Pancreas (tissue), 10 donors: Measurements from ENCODE around the gene ALK. TPM values are rescaled to one million over a fixed set of nuclear protein-coding genes. Genes with fewer than 3 reads are reported as not detected.

ENCODE experiments used
- ATAC-seq, 4 donors: fragments of 200-7000 bp; cut with Tn5 transposase; one replicate each; pipeline versions ENCODE4 v1.8.0 to v1.9.1; 2020; ENCODE audit warnings: mild to moderate bottlenecking in 4 of 4, moderate library complexity in 4 of 4
- DNase-seq, 6 donors: peaks; one replicate each; pipeline ENCODE4 v3.0.0-alpha.2; 2020
- FAIRE-seq: peaks from 2 replicates; lab custom pipeline; 2012; peaks lifted over from hg19 to GRCh38; lab: Jason Lieb, UNC
- H3K27ac ChIP-seq, 4 donors: fragments of 200-600 bp; sonication (generic); 1 replicate in 3 of 4; 2 replicates in 1 of 4; pipeline versions ENCODE4 v1.5.0 to v1.8.0; 2020
- H3K27me3 ChIP-seq, 4 donors: fragments of 200-600 bp; one replicate each; pipeline ENCODE4 v1.8.0; 2021
- H3K36me3 ChIP-seq, 3 donors: fragments of 200-600 bp; sonication (generic) in 1 of 3; one replicate each; pipeline versions ENCODE4 v1.5.0 to v1.8.0; 2020 to 2021
- H3K4me1 ChIP-seq, 3 donors: fragments of 200-600 bp; one replicate each; pipeline ENCODE4 v1.8.0; 2021
- H3K4me3 ChIP-seq, 4 donors: fragments of 200-600 bp; sonication (generic) in 2 of 4; one replicate each; pipeline versions ENCODE4 v1.5.0 to v1.8.0; 2020 to 2021
- H3K9me3 ChIP-seq, 4 donors: fragments of 200-600 bp; one replicate each; pipeline ENCODE4 v1.8.0; 2021
- CTCF ChIP-seq, 4 donors: fragments of 200-600 bp; sonication (generic) in 3 of 4; IDR thresholded peaks; one replicate each; pipeline versions ENCODE4 v1.5.0 to v1.8.0; 2021; ENCODE audit warnings: antibody characterized with exemption in 4 of 4
- WGBS, 2 donors: extraction: QIAGEN DNeasy Blood & Tissue Kit; methylation state at CpG; one replicate each; pipeline ENCODE4 v1.1.7; 2013; 5-methylcytosine and 5-hydroxymethylcytosine counted together
- intact Hi-C, 3 donors: fragments of 100-400 bp; cut with DNase I; formaldehyde crosslinking; loops; one replicate each; pipeline versions ENCODE4 v1.11.1 to v1.14.2; 2022
- polyA plus RNA-seq, 2 donors: library from polyadenylated mRNA; stranded (reverse); fragments of 200-250 nt; gene quantifications; one replicate each; pipeline ENCODE4 v1.2.3, GENCODE V29; 2013
- total RNA-seq, 6 donors: library from RNA; stranded (reverse); fragmentation: NEBNext Ultra II Directional in 4 of 6; extraction: Animal tissue kit (Norgen Biotek cat#: 25700) in 4 of 6; gene quantifications; one replicate each; pipeline versions ENCODE4 v1.2.1 to v1.2.4, GENCODE V29; 2021 to 2023
- donor health status: healthy with polysubstance abuse.
- donor health status: DM: no; HTN: no; CAD: no; lungs with moderate emphysema.
- donor health status: DM: no; HTN: no; CAD: no.
- donor health status: control.
- donor health status: control.
- donor health status: Bipolar disorder and iron deficiency.
- donor health status: DM: yes; HTN: yes; CAD: no.
- donor health status: DM: no; HTN: no; CAD: no.
- donor health status: DM: no; HTN: no; CAD: no.
- donor health status: DM: yes; HTN: yes; CAD: no.

The ALK gene
- total and polyA plus RNA-seq, 8 donors, result 0.05 to 0.17 (median 0.09) TPM; not detected in 2

DNA sequence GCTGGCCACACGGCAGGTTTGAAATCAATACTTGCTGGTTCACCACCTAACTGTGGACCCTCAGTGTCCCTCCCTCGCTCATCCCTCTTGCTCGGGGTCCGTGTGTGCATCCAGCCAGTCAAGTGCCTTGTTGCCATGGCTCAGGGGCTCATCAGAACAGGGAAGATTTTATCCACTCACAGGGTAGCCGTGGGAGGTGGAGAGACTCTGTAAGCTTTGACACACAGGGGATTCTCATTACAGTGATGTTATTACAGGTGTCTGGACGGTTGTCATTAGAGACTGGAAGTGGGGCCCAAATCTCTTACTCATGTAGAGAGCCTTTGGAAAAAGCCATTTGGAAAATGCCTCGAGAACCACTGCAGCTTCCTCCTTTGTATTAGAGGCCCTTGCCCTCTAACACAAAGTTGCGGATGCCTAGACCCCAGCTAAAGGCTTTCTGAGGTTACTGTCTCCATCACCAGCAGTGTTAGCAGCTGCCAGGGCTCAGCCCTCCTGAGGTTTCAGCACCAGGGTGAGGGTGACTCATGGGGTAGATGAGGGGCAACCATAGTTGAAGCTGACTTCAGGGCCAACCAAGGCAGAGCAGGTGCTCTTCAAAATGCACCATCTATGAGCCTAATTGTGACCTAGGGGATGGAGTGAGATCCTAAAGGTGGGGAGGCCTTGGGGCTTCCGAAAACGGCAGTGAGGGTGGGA is 610.6 kb downstream of the ALK start:
- intact Hi-C loops, result no loop called here
- ATAC-seq (no peak), FAIRE-seq (no peak), DNase-seq (no peak)
- WGBS, 2 donors, result 89 to 96% methylated on average over 10 of the region's 10 CpGs
- H3K27me3 ChIP-seq, result no peaks in the 10 kb centered on the region
- H3K4me1 ChIP-seq, result peaks cover 6 to 17% (median 16%) of the 10 kb centered on the region in 3 donors
- H3K4me3 ChIP-seq, result no peak overlapping the region
- no peaks in the 10 kb centered on the region for H3K9me3 ChIP-seq
- no peaks in the 10 kb centered on the region for H3K36me3 ChIP-seq
- no peak for TF ChIP-seq CTCF (IDR thresholded peaks at IDR 0.05)
- no peak overlapping the region for H3K27ac ChIP-seq

DNA sequence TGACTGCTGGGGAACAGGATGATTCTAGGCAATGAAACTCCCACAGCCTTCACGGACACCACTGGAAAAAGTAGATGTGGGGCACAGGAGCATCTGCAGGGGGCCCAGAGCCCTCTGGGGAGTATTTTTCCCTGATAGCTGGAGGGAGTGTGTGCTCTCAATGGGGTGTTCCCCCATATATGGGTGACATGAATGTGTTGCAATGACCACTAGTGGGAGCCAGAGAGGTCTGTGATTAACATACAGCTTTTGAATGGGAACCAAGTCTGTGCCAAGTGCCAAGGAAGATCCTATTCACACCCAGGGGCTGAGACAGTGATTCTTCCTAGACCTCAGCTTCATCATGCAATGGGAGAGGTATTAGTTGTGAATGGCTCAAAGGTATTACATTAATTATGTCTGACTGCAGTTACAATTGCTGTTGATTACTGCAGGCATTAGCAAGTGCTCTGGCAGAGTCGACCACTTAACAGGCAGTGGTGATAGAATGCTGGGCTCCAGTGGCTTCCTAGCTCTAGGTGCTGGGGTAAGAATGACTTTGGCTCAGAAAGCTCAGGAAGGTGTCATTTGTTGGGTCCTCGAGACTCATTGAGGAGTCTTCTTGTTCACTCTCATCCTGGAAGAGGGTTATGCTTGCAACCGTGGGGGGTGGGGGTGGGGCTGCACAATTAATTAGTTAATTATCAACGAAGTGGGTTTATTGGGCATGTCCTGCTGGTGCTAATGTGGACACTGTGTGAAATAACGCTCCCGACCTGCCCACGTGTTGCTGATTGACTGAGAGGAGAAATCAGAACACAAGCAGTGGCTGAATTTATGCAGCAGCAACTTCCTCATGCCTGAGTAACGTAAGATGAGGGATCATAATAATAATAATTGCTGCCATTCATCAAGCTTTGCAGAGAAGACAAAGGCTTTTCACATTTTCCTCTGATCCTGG is 612.0 kb downstream of the ALK start:
- ATAC-seq (peak; percentile 72 to 89 (median 85)), DNase-seq (peak in 4 of 6 donors; percentile 39 to 68 (median 54)), FAIRE-seq (no peak)
- Histone ChIP-seq H3K9me3 (no peaks in the 10 kb centered on the region), H3K27ac (peak overlapping the region in 3 of 4 donors; percentile 6 to 63 (median 14)), H3K27me3 (no peaks in the 10 kb centered on the region), H3K4me1 (peaks cover 6 to 17% (median 16%) of the 10 kb centered on the region in 3 donors), H3K4me3 (no peak overlapping the region), H3K36me3 (no peaks in the 10 kb centered on the region)
- peak; percentile 28 to 64 (median 46) for TF ChIP-seq CTCF (IDR thresholded peaks at IDR 0.05)
- intact Hi-C loops, result loop anchor here in 1 of 3 donors (10.0 kb wide), 1 partner anchor 535 kb away; no protein-coding TSS in a partner anchor
- WGBS, 2 donors, result 24 to 25% methylated on average over 9 of the region's 9 CpGs

DNA sequence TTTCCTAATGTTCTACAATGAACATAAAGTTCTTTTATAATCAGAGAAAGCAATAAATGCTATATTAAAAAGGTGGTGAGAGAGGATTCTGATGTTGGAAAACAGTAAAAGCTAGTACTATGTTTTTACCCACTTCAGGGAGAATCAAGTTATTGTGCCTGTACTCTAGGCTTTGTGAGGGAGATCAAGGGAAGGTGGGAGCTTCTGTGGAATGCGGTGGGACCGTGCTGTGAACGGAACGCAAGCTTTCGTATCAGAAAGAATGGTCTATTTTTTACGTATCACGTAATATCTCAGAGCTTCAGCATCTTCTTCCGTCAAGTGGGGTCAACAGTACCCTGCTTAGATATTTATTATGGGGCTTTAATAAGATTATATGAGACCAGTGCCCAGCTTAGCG is 613.0 kb downstream of the ALK start:
- WGBS, 2 donors, result 83 to 84% methylated on average over 9 of the region's 9 CpGs
- FAIRE-seq (no peak), DNase-seq (no peak), ATAC-seq (no peak)
- no peaks in the 10 kb centered on the region for H3K27me3 ChIP-seq
- no peak overlapping the region for H3K27ac ChIP-seq
- no peak overlapping the region for H3K4me3 ChIP-seq
- TF ChIP-seq CTCF (IDR thresholded peaks at IDR 0.05), result no peak
- no peaks in the 10 kb centered on the region for H3K9me3 ChIP-seq
- intact Hi-C loops, result loop anchor here in 1 of 3 donors (10.0 kb wide), 1 partner anchor 536 kb away; no protein-coding TSS in a partner anchor
- no peaks in the 10 kb centered on the region for H3K36me3 ChIP-seq
- peaks cover 6 to 17% (median 16%) of the 10 kb centered on the region in 3 donors for H3K4me1 ChIP-seq

DNA sequence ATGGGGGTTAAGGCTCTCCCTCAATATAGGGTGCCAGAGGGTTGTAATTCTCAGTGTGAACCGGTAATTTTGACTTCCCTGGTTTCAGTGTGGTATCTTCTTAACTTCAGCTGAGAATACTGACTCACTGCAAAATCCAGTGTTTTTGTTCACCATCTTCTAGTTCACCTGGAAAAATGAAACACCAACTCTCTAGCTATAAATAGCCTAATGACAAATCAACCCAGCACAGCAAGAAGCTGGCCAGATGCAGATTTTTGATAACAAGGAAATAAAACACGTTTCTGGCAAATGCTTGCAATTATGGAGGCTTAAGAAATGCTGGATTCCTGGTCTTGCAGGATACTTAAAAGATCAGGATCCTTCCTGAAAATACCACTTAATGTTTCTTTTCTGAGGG is 613.9 kb downstream of the ALK start:
- WGBS, 2 donors, result 34 to 40% methylated on average over 2 of the region's 2 CpGs
- Histone ChIP-seq H3K27me3 (no peaks in the 10 kb centered on the region), H3K4me1 (peaks cover 6 to 17% (median 16%) of the 10 kb centered on the region in 3 donors), H3K27ac (peak overlapping the region in 1 of 4 donors; percentile 10), H3K4me3 (no peak overlapping the region), H3K36me3 (no peaks in the 10 kb centered on the region), H3K9me3 (no peaks in the 10 kb centered on the region)
- no peak for TF ChIP-seq CTCF (IDR thresholded peaks at IDR 0.05)
- intact Hi-C loops, result loop anchor here in 1 of 3 donors (10.0 kb wide), 1 partner anchor 537 kb away; no protein-coding TSS in a partner anchor
- no peak for FAIRE-seq
- DNase-seq, result no peak
- peak; percentile 41 to 51 (median 50) for ATAC-seq
